ENCODE data around the gene INPP5D. TPM values are rescaled to one million over a fixed set of nuclear protein-coding genes. Genes with fewer than 3 reads are reported as not detected.
"Not testable (repeated sequence)": the region's sequence is repeated elsewhere in the genome, so short reads cannot be mapped to it uniquely, and the experiment has no call there.

Gene INPP5D
- total and polyA plus RNA-seq, 3 experiments from 2014 or later: 49.3 to 146 (median 51.0) TPM

DNA sequence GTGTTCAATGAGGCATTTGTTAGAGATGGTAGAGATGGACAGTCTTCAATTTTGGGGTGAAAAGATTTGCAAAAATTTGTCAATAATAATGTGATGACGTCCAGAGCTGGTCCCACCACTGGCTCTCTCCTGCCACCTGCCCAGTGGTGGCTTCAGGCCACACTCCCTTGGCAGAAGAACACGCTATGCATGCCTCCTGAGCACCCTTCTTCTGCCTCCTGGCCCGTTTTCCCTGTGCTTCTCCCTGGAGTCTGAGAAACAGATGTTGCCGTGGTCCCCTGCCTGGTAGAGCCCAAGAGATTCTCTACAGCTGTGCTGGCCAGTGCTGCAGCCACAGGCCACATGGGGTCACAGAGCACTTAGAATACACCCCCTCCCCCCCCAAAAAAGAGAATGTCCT is 33.6 kb downstream of the INPP5D start:
- ChIA-PET POLR2A (interaction anchor here (0.6 kb wide), 1 partner anchor 10 kb away, joined by 3 read pairs; no protein-coding TSS in a partner anchor), CTCF (interaction anchor here (1.0 to 2.8 kb wide), 2 partner anchors 34 to 40 kb away, joined by 3 to 11 read pairs; partner anchors contain the start of gene INPP5D)
- no peaks in the 10 kb centered on the region for H3K27me3 ChIP-seq (ENCODE audit: insufficient read depth, low read length, poor library complexity, severe bottlenecking)
- H3K4me3 ChIP-seq (ENCODE audit: low read length): no peak overlapping the region
- Mint-ChIP-seq H3K4me1 (peaks cover 62 to 87% (median 86%) of the 10 kb centered on the region in 3 donors), H3K27me3 (no peaks in the 10 kb centered on the region), H3K36me3 (peaks cover 5 to 74% (median 13%) of the 10 kb centered on the region in 3 donors), H3K4me3 (peak overlapping the region in 2 of 7 donors; percentile 15 to 65), H3K9me3 (no peaks in the 10 kb centered on the region), H3K27ac (peak overlapping the region in 6 of 8 donors; percentile 23 to 86 (median 49))
- H3K27ac ChIP-seq (ENCODE audit: low read depth, low read length): no peak overlapping the region
- H3K36me3 ChIP-seq (ENCODE audit: insufficient read depth, low read length): peaks cover 15% of the 10 kb centered on the region
- H3K9me3 ChIP-seq (ENCODE audit: low read length): no peaks in the 10 kb centered on the region
- peak in 1 of 5 donors; percentile 34 for DNase-seq
- H3K4me1 ChIP-seq (ENCODE audit: insufficient read depth, low read length): peaks cover 35% of the 10 kb centered on the region

DNA sequence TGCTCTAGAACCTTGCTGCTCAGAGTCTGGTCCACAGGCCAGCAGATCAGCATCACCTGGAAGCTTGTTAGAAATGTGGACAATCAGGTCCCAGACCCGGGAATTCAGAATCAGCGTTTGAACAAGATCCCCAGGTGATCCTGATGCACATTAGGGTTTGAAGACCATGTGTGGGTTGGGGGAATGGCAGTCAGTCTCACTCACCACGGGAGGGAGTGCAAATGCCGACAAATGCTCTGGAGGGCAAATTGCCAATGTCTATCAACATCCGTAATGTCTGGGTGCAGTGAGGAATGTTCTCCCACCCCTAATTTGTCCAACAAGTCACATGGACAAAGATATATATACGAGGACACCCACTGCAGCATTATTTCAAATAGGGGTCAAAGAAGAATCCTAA is 34.5 kb downstream of the INPP5D start:
- Histone ChIP-seq H3K27ac (ENCODE audit: low read depth, low read length) (no peak overlapping the region), H3K4me1 (ENCODE audit: insufficient read depth, low read length) (peaks cover 42% of the 10 kb centered on the region), H3K4me3 (ENCODE audit: low read length) (no peak overlapping the region), H3K27me3 (ENCODE audit: insufficient read depth, low read length, poor library complexity, severe bottlenecking) (no peaks in the 10 kb centered on the region), H3K9me3 (ENCODE audit: low read length) (no peaks in the 10 kb centered on the region), H3K36me3 (ENCODE audit: insufficient read depth, low read length) (peaks cover 10% of the 10 kb centered on the region)
- Mint-ChIP-seq H3K4me3 (peak overlapping the region in 1 of 7 donors; percentile 14), H3K9me3 (no peaks in the 10 kb centered on the region), H3K36me3 (peaks cover 5 to 67% (median 13%) of the 10 kb centered on the region in 3 donors), H3K4me1 (peaks cover 67 to 90% (median 86%) of the 10 kb centered on the region in 3 donors), H3K27ac (peak overlapping the region in 6 of 8 donors; percentile 7 to 71 (median 44)), H3K27me3 (no peaks in the 10 kb centered on the region)
- CTCF ChIA-PET: interaction anchor here (2.4 to 2.8 kb wide), 2 partner anchors 34 to 41 kb away, joined by 10 to 11 read pairs; partner anchors contain the start of gene INPP5D
- POLR2A ChIA-PET: interaction anchor here (0.6 kb wide), 1 partner anchor 11 kb away, joined by 3 read pairs; no protein-coding TSS in a partner anchor
- no peak for DNase-seq

DNA sequence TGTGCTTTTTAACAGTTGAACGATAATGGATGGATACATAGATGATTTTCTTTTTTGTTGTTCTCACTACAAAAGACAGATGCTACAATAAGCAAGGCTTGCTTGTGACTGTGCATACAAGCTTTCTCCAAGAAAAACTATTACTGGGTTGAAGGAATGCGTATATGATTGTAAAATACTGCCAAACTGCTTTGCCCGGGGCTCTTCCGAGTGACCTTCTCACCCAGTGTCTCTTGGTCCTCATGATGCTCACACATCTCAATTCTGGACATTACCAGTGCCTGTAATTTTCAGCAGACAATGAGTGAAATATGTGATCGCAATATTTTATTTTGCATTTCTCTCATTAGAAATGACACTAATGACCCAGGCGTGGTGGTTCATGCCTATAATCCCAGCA is 35.9 kb downstream of the INPP5D start:
- no peak overlapping the region for H3K4me3 ChIP-seq (ENCODE audit: low read length)
- peaks cover 14 to 62% (median 17%) of the 10 kb centered on the region in 3 donors for H3K36me3 Mint-ChIP-seq
- ChIA-PET POLR2A (interaction anchor here (0.7 kb wide), 1 partner anchor 13 kb away, joined by 4 read pairs; no protein-coding TSS in a partner anchor), CTCF (interaction anchor here (2.4 kb wide), 1 partner anchor 36 kb away, joined by 10 read pairs; the partner anchor contains the start of gene INPP5D)
- no peaks in the 10 kb centered on the region for H3K27me3 Mint-ChIP-seq
- no peak overlapping the region for H3K4me3 Mint-ChIP-seq
- no peaks in the 10 kb centered on the region for H3K9me3 Mint-ChIP-seq
- peaks cover 8% of the 10 kb centered on the region for H3K36me3 ChIP-seq (ENCODE audit: insufficient read depth, low read length)
- peaks cover 74 to 93% (median 90%) of the 10 kb centered on the region in 3 donors for H3K4me1 Mint-ChIP-seq
- no peak for DNase-seq
- no peaks in the 10 kb centered on the region for H3K9me3 ChIP-seq (ENCODE audit: low read length)
- peak overlapping the region in 3 of 8 donors; percentile 26 to 65 (median 55) for H3K27ac Mint-ChIP-seq
- peaks cover 53% of the 10 kb centered on the region for H3K4me1 ChIP-seq (ENCODE audit: insufficient read depth, low read length)
- H3K27ac ChIP-seq (ENCODE audit: low read depth, low read length): no peak overlapping the region
- no peaks in the 10 kb centered on the region for H3K27me3 ChIP-seq (ENCODE audit: insufficient read depth, low read length, poor library complexity, severe bottlenecking)

DNA sequence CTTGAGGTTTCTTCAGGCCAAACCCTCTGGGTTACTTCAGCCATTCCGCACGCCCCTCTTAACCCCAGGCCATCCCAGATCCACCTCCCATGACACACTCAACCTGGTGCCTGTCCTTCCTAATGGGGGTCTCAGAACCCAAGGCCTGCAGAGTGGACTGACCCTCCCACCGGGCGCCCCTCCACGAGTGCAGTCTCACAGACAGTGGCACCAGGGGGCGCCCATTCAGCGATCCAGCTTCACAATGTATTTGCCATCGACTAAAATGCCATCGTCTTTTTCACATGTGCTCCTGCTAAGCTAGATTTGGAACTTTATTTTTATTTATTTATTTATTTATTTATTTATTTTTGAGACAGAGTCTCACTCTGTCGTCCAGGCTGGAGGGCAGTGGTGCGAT is 38.5 kb downstream of the INPP5D start:
- Mint-ChIP-seq H3K27ac (peak overlapping the region in 6 of 8 donors; percentile 63 to 93 (median 74)), H3K4me3 (peak overlapping the region in 4 of 7 donors; percentile 15 to 61 (median 19)), H3K4me1 (peaks cover 74 to 90% (median 85%) of the 10 kb centered on the region in 3 donors), H3K36me3 (peaks cover 9 to 53% (median 13%) of the 10 kb centered on the region in 3 donors), H3K9me3 (no peaks in the 10 kb centered on the region), H3K27me3 (peaks cover 0 to 1% of the 10 kb centered on the region in 2 donors)
- Histone ChIP-seq H3K27ac (ENCODE audit: low read depth, low read length) (no peak overlapping the region), H3K9me3 (ENCODE audit: low read length) (no peaks in the 10 kb centered on the region), H3K4me3 (ENCODE audit: low read length) (no peak overlapping the region), H3K27me3 (ENCODE audit: insufficient read depth, low read length, poor library complexity, severe bottlenecking) (no peaks in the 10 kb centered on the region), H3K36me3 (ENCODE audit: insufficient read depth, low read length) (no peaks in the 10 kb centered on the region), H3K4me1 (ENCODE audit: insufficient read depth, low read length) (peaks cover 48% of the 10 kb centered on the region)
- ChIA-PET POLR2A (interaction anchor here (2.0 kb wide), 1 partner anchor 38 kb away, joined by 5 read pairs; the partner anchor contains the start of gene INPP5D), CTCF (interaction anchor here (0.7 to 5.2 kb wide), 7 partner anchors 10 to 38 kb away, joined by 3 to 34 read pairs (median 3); partner anchors contain the start of gene INPP5D)
- DNase-seq: peak in 1 of 5 donors; percentile 38

DNA sequence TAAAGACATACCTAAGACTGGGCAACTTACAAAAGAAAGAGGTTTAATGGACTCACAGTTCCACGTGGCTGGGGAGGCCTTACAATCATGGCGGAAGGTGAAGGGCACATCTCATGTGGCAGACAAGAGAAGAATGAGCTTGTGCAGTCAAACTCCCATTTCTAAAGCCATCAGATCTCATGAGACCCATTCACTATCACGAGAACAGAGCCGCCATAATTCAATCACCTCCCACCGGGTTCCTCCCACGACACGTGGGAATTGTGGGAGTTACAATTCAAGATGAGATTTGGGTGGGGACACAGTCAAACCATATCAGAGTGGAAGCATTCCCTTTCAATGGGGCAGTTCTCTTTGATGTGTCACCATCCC is 39.7 kb downstream of the INPP5D start:
- not testable (repeated sequence) for H3K27me3 Mint-ChIP-seq; DNase-seq; H3K27ac ChIP-seq (ENCODE audit: low read depth, low read length); H3K27me3 ChIP-seq (ENCODE audit: insufficient read depth, low read length, poor library complexity, severe bottlenecking); H3K36me3 ChIP-seq (ENCODE audit: insufficient read depth, low read length); H3K4me3 ChIP-seq (ENCODE audit: low read length); H3K9me3 ChIP-seq (ENCODE audit: low read length); H3K9me3 Mint-ChIP-seq
- ChIA-PET CTCF (interaction anchor here (1.6 to 5.2 kb wide), 7 partner anchors 8 to 45 kb away, joined by 3 to 34 read pairs (median 8); partner anchors contain the start of gene INPP5D), POLR2A (interaction anchor here (0.7 to 2.0 kb wide), 4 partner anchors 11 to 39 kb away, joined by 3 to 6 read pairs (median 4); partner anchors contain the start of gene INPP5D)
- H3K4me1 ChIP-seq (ENCODE audit: insufficient read depth, low read length): peaks cover 45% of the 10 kb centered on the region
- Mint-ChIP-seq H3K36me3 (peaks cover 9 to 50% (median 13%) of the 10 kb centered on the region in 3 donors), H3K4me1 (peaks cover 75 to 86% (median 85%) of the 10 kb centered on the region in 3 donors), H3K27ac (peak overlapping the region; percentile 84 to 98 (median 95)), H3K4me3 (peak overlapping the region; percentile 59 to 91 (median 84))

DNA sequence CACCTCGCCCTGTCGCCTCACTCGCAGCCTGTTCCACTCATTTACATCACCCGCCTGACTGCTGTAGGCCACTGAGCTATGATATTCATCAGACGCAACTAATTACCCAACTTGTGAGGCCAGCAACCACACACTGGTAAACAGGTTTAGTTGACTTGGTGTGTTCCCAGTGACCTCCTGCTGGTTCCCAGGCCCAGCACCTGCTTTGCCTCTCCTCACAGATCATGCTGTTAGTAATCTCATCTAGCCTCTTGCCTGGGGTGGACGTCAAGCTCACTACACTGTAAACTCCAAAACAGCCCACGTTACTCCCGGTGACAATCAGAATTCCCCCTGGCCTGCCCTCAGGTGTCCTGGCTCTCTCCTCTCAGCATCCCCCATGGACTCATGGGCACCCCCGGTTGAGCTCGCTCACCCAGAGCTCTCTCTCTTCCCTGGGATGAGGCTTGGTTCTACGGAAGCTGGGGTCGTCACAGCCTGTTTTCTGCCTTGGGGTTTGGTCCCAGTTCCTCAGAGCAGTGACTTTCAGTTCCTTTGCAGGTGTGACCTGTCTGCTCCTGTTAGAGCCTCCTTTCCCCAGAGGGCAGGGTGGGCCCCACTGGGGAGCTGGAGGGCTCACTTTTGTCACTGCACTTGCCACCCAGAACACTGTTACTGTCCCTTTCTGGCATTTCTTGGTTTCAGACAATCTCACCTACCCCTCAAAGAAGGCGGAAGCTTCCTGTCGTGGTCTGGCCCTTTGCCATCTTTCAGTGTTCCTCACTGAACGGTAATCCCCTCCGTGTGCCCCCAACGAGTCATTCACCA is 40.3 kb downstream of the INPP5D start:
- Histone ChIP-seq H3K27me3 (ENCODE audit: insufficient read depth, low read length, poor library complexity, severe bottlenecking) (no peaks in the 10 kb centered on the region), H3K36me3 (ENCODE audit: insufficient read depth, low read length) (no peaks in the 10 kb centered on the region), H3K27ac (ENCODE audit: low read depth, low read length) (peak overlapping the region; percentile 49), H3K9me3 (ENCODE audit: low read length) (no peaks in the 10 kb centered on the region), H3K4me3 (ENCODE audit: low read length) (peak overlapping the region; percentile 42), H3K4me1 (ENCODE audit: insufficient read depth, low read length) (peaks cover 49% of the 10 kb centered on the region)
- Mint-ChIP-seq H3K27me3 (peaks cover 0 to 1% of the 10 kb centered on the region in 2 donors), H3K4me1 (peaks cover 77 to 88% (median 87%) of the 10 kb centered on the region in 3 donors), H3K9me3 (no peaks in the 10 kb centered on the region), H3K36me3 (peaks cover 9 to 50% (median 12%) of the 10 kb centered on the region in 3 donors), H3K4me3 (peak overlapping the region; percentile 59 to 91 (median 84)), H3K27ac (peak overlapping the region; percentile 84 to 98 (median 95))
- ChIA-PET POLR2A (interaction anchor here (0.9 to 1.8 kb wide), 6 partner anchors 11 to 43 kb away, joined by 3 to 12 read pairs (median 4); partner anchors contain the start of gene INPP5D), CTCF (interaction anchor here (0.9 to 5.2 kb wide), 8 partner anchors 8 to 151 kb away, joined by 3 to 34 read pairs (median 7); partner anchors contain the start of genes ATG16L1 and INPP5D)
- DNase-seq: peak; percentile 55 to 87 (median 70)

DNA sequence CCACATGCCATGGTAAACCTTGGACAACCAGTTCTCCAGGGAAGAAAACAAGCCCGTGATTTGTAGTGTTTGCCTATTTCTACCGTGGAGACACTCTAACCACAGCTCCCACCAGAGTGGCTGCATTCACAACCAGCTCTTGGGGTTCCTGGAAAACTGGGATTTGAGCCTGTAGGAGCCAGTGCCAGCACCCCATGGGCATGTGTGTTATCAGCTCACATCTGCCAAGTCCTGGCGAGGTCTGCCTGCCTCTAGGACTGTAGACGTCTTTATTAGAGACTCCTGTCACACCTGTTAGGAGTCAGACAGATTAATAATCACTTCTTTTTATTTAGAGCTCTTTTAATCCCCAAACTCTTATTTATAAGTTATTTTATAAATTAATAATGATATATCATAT is 41.0 kb downstream of the INPP5D start:
- DNase-seq: peak in 1 of 5 donors; percentile 37
- Histone ChIP-seq H3K9me3 (ENCODE audit: low read length) (no peaks in the 10 kb centered on the region), H3K27me3 (ENCODE audit: insufficient read depth, low read length, poor library complexity, severe bottlenecking) (no peaks in the 10 kb centered on the region), H3K4me3 (ENCODE audit: low read length) (peak overlapping the region; percentile 42), H3K27ac (ENCODE audit: low read depth, low read length) (peak overlapping the region; percentile 49), H3K4me1 (ENCODE audit: insufficient read depth, low read length) (peaks cover 56% of the 10 kb centered on the region), H3K36me3 (ENCODE audit: insufficient read depth, low read length) (no peaks in the 10 kb centered on the region)
- peaks cover 13 to 55% (median 13%) of the 10 kb centered on the region in 3 donors for H3K36me3 Mint-ChIP-seq
- ChIA-PET POLR2A (interaction anchor here (0.9 to 1.8 kb wide), 5 partner anchors 14 to 42 kb away, joined by 3 to 12 read pairs (median 6); partner anchors contain the start of gene INPP5D), CTCF (interaction anchor here (0.9 to 5.2 kb wide), 6 partner anchors 9 to 150 kb away, joined by 3 to 34 read pairs (median 10); partner anchors contain the start of genes ATG16L1 and INPP5D)
- no peaks in the 10 kb centered on the region for H3K9me3 Mint-ChIP-seq
- H3K4me1 Mint-ChIP-seq: peaks cover 80 to 90% (median 89%) of the 10 kb centered on the region in 3 donors
- H3K27me3 Mint-ChIP-seq: peaks cover 0 to 1% of the 10 kb centered on the region in 2 donors
- H3K27ac Mint-ChIP-seq: peak overlapping the region; percentile 84 to 98 (median 95)
- H3K4me3 Mint-ChIP-seq: peak overlapping the region; percentile 59 to 91 (median 84)
